HEK293 (cell line): ENCODE data around the gene ZGLP1.

Source experiments
- CTCF ChIA-PET: fragments of 350-600 bp; formaldehyde crosslinking; extraction: SDS; loops from one replicate; lab custom pipeline; 2021; ENCODE audit warnings: antibody characterized with exemption; lab: Yijun Ruan, JAX
- POLR2A ChIA-PET: fragments of 300-600 bp; formaldehyde crosslinking; extraction: SDS; loops from one replicate; lab custom pipeline; 2020; ENCODE audit warnings: antibody characterized with exemption, inconsistent platforms; lab: Yijun Ruan, JAX
- H3K27ac ChIP-seq: fragments of 200-500 bp; sonication (Bioruptor generic); 2 replicates; pipeline ENCODE4 v1.5.1; 2014; ENCODE audit warnings: low read depth, low read length, control low read depth, inconsistent platforms; ENCODE audit errors: extremely low read depth
- H3K36me3 ChIP-seq, 2 experiments: fragments of 200-500 bp in 1 of 2; sonication (Bioruptor generic) in 1 of 2; 1 replicate in 1 of 2; 2 replicates in 1 of 2; pipeline ENCODE4 v1.5.1; 2014 to 2017; ENCODE audit warnings: inconsistent platforms in 2 of 2, low read length in 2 of 2; ENCODE audit not compliant: control insufficient read depth in 2 of 2, insufficient read depth in 1 of 2
- H3K4me1 ChIP-seq: fragments of 200-500 bp; sonication (Bioruptor generic); 2 replicates; pipeline ENCODE4 v1.5.1; 2014; ENCODE audit warnings: mild to moderate bottlenecking, low read length, inconsistent platforms; ENCODE audit not compliant: control insufficient read depth, insufficient read depth
- H3K4me3 ChIP-seq: 2 replicates; pipeline ENCODE4 v1.5.1; 2011; ENCODE audit warnings: low read depth, mild to moderate bottlenecking, control low read depth, low read length, moderate library complexity
- H3K9me3 ChIP-seq: fragments of 200-500 bp; sonication (Bioruptor generic); 2 replicates; pipeline ENCODE4 v1.5.1; 2014; ENCODE audit warnings: low read depth, low read length, inconsistent platforms; ENCODE audit not compliant: control insufficient read depth, insufficient read depth
- GLIS1 ChIP-seq: fragments of 450-650 bp; formaldehyde crosslinking; IDR thresholded peaks from 2 replicates; pipeline ENCODE4 v1.5.1; 2016; ENCODE audit warnings: missing biosample characterization, missing genetic modification characterization
- KLF8 ChIP-seq: fragments of 450-650 bp; formaldehyde crosslinking; IDR thresholded peaks from 2 replicates; pipeline ENCODE4 v1.5.1; 2016; ENCODE audit warnings: missing biosample characterization, missing genetic modification characterization
- KLF9 ChIP-seq: fragments of 450-650 bp; formaldehyde crosslinking; IDR thresholded peaks from 2 replicates; pipeline ENCODE4 v1.5.1; 2016; ENCODE audit warnings: missing biosample characterization, missing genetic modification characterization, low read depth
- OVOL3 ChIP-seq: fragments of 450-650 bp; formaldehyde crosslinking; IDR thresholded peaks from 2 replicates; pipeline ENCODE4 v1.5.1; 2016; ENCODE audit warnings: missing biosample characterization, missing genetic modification characterization
- PRDM10 ChIP-seq: fragments of 450-650 bp; formaldehyde crosslinking; IDR thresholded peaks from 2 replicates; pipeline ENCODE4 v1.5.1; 2016; ENCODE audit warnings: missing biosample characterization, missing genetic modification characterization
- REPIN1 ChIP-seq: fragments of 450-650 bp; formaldehyde crosslinking; IDR thresholded peaks from 2 replicates; pipeline ENCODE4 v1.5.1; 2017; ENCODE audit warnings: missing biosample characterization, missing genetic modification characterization, low read depth
- SP2 ChIP-seq: fragments of 450-650 bp; formaldehyde crosslinking; IDR thresholded peaks from 2 replicates; pipeline ENCODE4 v1.5.1; 2016; ENCODE audit warnings: missing biosample characterization, missing genetic modification characterization
- TCF7L2 ChIP-seq: IDR thresholded peaks from 2 replicates; pipeline ENCODE4 v1.6.1; 2011; ENCODE audit warnings: low read depth, mild to moderate bottlenecking, inconsistent platforms, low read length, moderate library complexity, borderline replicate concordance
- ZEB2 ChIP-seq: fragments of 450-650 bp; formaldehyde crosslinking; IDR thresholded peaks from 2 replicates; pipeline ENCODE4 v1.5.1; 2016; ENCODE audit warnings: missing biosample characterization, missing genetic modification characterization
- ZFP37 ChIP-seq: fragments of 450-650 bp; formaldehyde crosslinking; IDR thresholded peaks from 2 replicates; pipeline ENCODE4 v1.5.1; 2016; ENCODE audit warnings: missing biosample characterization, missing genetic modification characterization
- ZNF148 ChIP-seq: fragments of 450-650 bp; formaldehyde crosslinking; IDR thresholded peaks from 2 replicates; pipeline ENCODE4 v1.5.0; 2017; ENCODE audit warnings: missing biosample characterization, missing genetic modification characterization, borderline replicate concordance
- ZNF221 ChIP-seq: fragments of 450-650 bp; formaldehyde crosslinking; IDR thresholded peaks from 2 replicates; pipeline ENCODE4 v1.5.1; 2017; ENCODE audit warnings: missing biosample characterization, missing genetic modification characterization, borderline replicate concordance
- ZNF350 ChIP-seq: fragments of 450-650 bp; formaldehyde crosslinking; IDR thresholded peaks from 2 replicates; pipeline ENCODE4 v1.5.0; 2017; ENCODE audit warnings: missing biosample characterization, mild to moderate bottlenecking, missing genetic modification characterization
- ZNF366 ChIP-seq: fragments of 450-650 bp; formaldehyde crosslinking; conservative IDR thresholded peaks from 2 replicates; pipeline ENCODE4 v1.5.1; 2016; ENCODE audit warnings: missing biosample characterization, missing genetic modification characterization
- ZNF510 ChIP-seq: fragments of 450-650 bp; formaldehyde crosslinking; IDR thresholded peaks from 2 replicates; pipeline ENCODE4 v1.5.1; 2018; ENCODE audit warnings: mild to moderate bottlenecking, missing genetic modification characterization, missing biosample characterization; ENCODE audit not compliant: insufficient replicate concordance
- ZNF548 ChIP-seq: fragments of 450-650 bp; formaldehyde crosslinking; IDR thresholded peaks from 2 replicates; pipeline ENCODE4 v1.5.1; 2016; ENCODE audit warnings: missing biosample characterization, missing genetic modification characterization
- ZNF561 ChIP-seq: fragments of 450-650 bp; IDR thresholded peaks from 2 replicates; pipeline ENCODE4 v1.5.1; 2018; ENCODE audit warnings: missing biosample characterization, missing genetic modification characterization, borderline replicate concordance
- ZNF600 ChIP-seq: fragments of 450-650 bp; formaldehyde crosslinking; IDR thresholded peaks from 2 replicates; pipeline ENCODE4 v1.5.1; 2016; ENCODE audit warnings: missing biosample characterization, missing genetic modification characterization
- ZNF76 ChIP-seq: fragments of 450-650 bp; formaldehyde crosslinking; IDR thresholded peaks from 2 replicates; pipeline ENCODE4; 2016; ENCODE audit warnings: low read depth, missing biosample characterization, missing genetic modification characterization, borderline replicate concordance
- ZNF792 ChIP-seq: fragments of 450-650 bp; formaldehyde crosslinking; IDR thresholded peaks from 2 replicates; pipeline ENCODE4 v1.5.1; 2016; ENCODE audit warnings: missing biosample characterization, missing genetic modification characterization

ZGLP1 gene

GRCh38 chr19:10295305-10295846 lies 14.2 kb downstream of the ZGLP1 start:
- POLR2A ChIA-PET: no interaction called here
- CTCF ChIA-PET: interaction anchor here (0.6 to 0.7 kb wide), 3 partner anchors 35 to 791 kb away, joined by 3 to 6 read pairs (median 4); partner anchors contain the start of gene RAVER1
- Histone ChIP-seq H3K4me1 (peaks cover 4% of the 10 kb centered on the region; the same call in 1 of the 2 replicates), H3K9me3 (no peaks in the 10 kb centered on the region), H3K36me3 (peaks cover 0 to 5% of the 10 kb centered on the region in 2 experiments; a peak in 1 of 3 replicates), H3K4me3 (no peak overlapping the region), H3K27ac (no peak overlapping the region)
- TF ChIP-seq ZFP37 (tag by site-specific recombination): no peak
- no peak for TF ChIP-seq ZNF510 (tag by site-specific recombination)
- no peak for TF ChIP-seq REPIN1 (tag by site-specific recombination)
- TF ChIP-seq SP2: no peak
- no peak for TF ChIP-seq ZNF600 (tag by site-specific recombination)
- no peak for TF ChIP-seq ZNF792 (tag by site-specific recombination)
- 0 out of 2 replicates have a peak, but pooled peaks have one; percentile 20 for TF ChIP-seq KLF8 (tag by site-specific recombination)

- TF ChIP-seq ZNF350 (tag by site-specific recombination) (no peak), ZNF221 (tag by site-specific recombination) (no peak), KLF9 (tag by site-specific recombination) (no peak)
- H3K4me1 ChIP-seq: peaks cover 4% of the 10 kb centered on the region; the same call in 1 of the 2 replicates
- ChIA-PET CTCF (no interaction called here), POLR2A (no interaction called here)
- no peak overlapping the region for H3K27ac ChIP-seq
- no peak overlapping the region for H3K4me3 ChIP-seq
- no peaks in the 10 kb centered on the region for H3K9me3 ChIP-seq
- H3K36me3 ChIP-seq: peaks cover 0 to 5% of the 10 kb centered on the region in 2 experiments; a peak in 1 of 3 replicates
Observed at GRCh38 chr19:10294368-10294697, 15.3 kb downstream of the ZGLP1 start.

GRCh38 chr19:10293637-10294367 lies 15.8 kb downstream of the ZGLP1 start:
- Histone ChIP-seq H3K36me3 (peaks cover 0 to 5% of the 10 kb centered on the region in 2 experiments; a peak in 1 of 3 replicates), H3K9me3 (no peaks in the 10 kb centered on the region), H3K4me1 (peaks cover 4% of the 10 kb centered on the region; the same call in 1 of the 2 replicates), H3K4me3 (no peak overlapping the region), H3K27ac (no peak overlapping the region)
- TF ChIP-seq ZNF548 (no peak), ZNF76 (tag by site-specific recombination) (no peak), OVOL3 (no peak), GLIS1 (tag by site-specific recombination) (no peak), TCF7L2 (no peak), ZNF561 (tag by site-specific recombination) (no peak), ZNF366 (tag by site-specific recombination) (no peak)
- ChIA-PET CTCF (no interaction called here), POLR2A (no interaction called here)

GRCh38 chr19:10292789-10293636 lies 16.6 kb downstream of the ZGLP1 start:
- POLR2A ChIA-PET: no interaction called here
- Histone ChIP-seq H3K36me3 (peaks cover 0 to 5% of the 10 kb centered on the region in 2 experiments; a peak in 1 of 3 replicates), H3K27ac (no peak overlapping the region), H3K4me3 (peak overlapping the region; percentile 43), H3K9me3 (no peaks in the 10 kb centered on the region), H3K4me1 (peaks cover 4% of the 10 kb centered on the region; the same call in 1 of the 2 replicates)
- CTCF ChIA-PET: interaction anchor here (1.9 kb wide), 2 partner anchors 34 to 43 kb away, joined by 4 to 6 read pairs; no protein-coding TSS in a partner anchor
- TF ChIP-seq ZNF148 (no peak), ZEB2 (tag by site-specific recombination) (no peak), PRDM10 (tag by site-specific recombination) (no peak)
